GM11168 (cell line): ENCODE results near the gene IRAK2.

Experiments used
- in situ Hi-C: fragments of 300-500 bp; cut with MboI; formaldehyde crosslinking; loops from one replicate; pipeline ENCODE4 v1.12.0; 2022; ENCODE audit warnings: low sequenced_read_pairs; ENCODE audit not compliant: unreplicated experiment

The IRAK2 gene

DNA sequence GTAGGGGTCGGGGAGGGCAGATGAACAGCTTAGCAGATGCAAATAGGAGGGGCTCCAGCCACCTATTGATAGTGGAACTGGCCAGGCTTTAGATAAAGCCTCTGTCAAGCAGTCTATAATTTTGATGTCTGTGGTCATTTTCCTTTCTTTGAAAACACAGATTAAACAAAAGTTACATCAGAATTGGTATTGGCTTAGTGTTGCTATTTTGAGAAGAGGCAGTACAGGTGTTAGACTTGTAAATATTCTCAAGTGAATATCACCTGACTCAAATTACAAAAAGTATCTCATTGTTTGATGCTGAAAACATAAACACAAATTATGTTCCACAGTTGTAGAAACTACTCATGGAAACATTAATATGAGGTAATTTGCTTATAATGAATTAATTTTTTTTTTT lies 109.9 kb downstream of the IRAK2 start:
- in situ Hi-C loops = no loop called here

DNA sequence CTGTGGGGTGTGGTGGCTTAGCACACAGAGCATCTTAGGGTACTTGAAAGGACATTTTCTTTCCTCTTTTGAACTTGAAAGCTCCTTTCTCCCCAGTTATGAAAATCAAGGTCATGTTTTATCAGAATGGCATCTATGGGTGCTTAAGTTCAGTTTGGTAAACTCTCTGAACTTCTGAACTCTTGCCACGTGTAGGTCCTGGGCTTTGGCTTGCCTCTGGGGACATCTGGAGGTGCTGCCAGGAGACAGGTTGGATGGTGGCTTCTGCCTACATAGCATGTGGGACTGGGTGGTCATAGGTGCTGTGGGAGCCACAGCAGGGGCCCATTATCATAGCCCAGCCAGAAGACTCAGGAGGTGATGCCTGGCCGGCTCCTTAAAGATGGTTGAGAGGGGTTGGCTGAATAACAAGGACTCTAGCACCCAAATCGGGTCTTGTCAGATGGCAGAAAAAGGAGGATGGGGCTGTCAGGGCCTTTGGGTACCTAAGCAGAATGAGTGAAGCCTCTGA lies 112.5 kb downstream of the IRAK2 start:
- in situ Hi-C loops = no loop called here

DNA sequence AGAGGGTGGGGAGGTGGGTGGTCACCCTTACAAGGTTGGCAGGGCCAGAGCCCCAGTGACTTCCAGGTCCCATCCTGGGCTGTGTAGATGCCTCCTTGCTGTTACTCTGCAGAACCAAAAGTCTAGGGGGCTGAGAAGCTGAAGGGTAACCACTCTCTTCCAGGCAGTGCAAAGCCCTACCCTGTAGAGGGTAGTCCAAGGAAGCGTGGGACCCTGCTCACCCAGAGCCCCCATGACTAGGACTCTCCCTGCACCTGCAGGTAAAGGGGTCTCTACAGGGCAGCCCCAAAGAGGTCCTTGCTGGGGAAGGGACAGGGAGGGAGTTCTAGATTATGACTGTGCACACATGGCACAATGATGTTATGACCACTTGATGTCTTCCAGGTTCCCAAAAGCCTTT lies 113.8 kb downstream of the IRAK2 start:
- in situ Hi-C loops = no loop called here

DNA sequence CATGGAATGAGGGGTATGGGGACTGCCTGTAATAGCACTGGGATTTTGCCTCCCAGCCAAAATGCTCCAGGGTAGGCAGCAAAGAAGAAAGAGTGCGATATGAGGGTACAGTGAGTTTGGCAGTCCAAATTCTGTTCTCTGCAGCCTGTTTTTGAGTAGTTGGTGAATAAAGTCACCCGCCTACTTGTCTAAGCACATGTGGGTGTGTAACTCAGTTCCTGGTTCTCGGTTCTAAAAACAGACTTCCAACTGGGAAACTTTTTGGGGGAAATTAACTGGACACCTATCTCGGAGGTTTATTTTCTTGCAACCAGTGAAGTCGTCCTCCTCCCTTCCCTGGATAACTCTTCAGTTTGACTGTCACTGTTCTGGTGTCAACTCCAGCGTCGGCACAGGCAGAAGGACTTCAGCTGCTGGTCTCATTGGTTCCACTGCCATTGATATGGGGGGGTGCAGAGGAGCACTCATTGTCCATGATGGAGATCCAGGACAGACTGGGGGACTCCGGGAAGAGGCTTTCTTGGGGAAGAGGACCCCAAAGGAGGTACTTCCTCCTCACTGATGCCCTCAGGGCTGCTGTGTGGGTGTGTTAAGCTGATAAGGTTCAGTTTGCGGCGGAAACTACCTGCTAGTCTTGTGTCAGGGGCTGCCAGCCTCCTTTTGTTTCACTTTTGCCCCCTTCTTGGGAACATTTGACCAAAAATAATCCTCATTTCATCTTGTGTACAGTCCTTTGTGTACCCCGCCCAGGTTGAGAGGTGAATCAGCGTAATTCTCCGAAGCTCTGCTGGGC lies 114.9 kb downstream of the IRAK2 start:
- in situ Hi-C loops = no loop called here

DNA sequence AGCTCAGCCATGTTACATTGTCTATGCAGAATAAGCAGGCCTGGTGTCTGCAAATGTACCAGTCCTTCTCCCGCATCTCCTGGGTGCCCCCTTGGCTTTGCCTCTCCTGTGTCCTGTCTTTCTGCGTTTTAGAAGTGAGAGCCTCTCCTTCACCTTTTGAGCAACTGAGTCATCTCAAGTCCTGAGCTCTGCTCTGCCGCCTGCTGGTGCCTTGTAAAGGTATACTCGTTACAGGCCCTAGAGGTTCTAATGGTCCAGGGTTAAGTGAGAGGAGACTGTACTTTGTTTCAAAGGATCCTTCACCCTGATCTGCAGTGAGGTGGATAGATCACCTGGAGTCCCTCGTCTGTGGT lies 115.4 kb downstream of the IRAK2 start:
- in situ Hi-C loops = no loop called here

DNA sequence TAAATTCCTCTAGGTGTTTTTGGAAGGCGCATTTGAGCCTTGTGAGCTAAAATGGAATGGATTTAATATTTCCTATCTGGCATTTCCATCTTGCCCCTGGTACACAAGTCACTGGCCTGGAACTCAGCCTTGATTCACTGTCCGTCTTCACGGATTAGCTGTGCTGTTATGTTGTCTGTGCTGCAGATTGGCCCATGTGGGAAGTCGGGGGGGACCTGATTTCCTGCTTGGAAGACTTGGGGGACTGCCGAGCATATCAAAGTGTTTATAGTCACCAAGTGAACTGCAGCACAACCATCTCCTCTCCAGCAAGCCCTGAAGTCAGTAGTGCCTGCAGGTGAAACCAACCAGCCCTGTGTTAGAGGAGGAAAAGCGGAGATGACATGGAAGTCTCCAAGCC lies 115.9 kb downstream of the IRAK2 start:
- in situ Hi-C loops = no loop called here

DNA sequence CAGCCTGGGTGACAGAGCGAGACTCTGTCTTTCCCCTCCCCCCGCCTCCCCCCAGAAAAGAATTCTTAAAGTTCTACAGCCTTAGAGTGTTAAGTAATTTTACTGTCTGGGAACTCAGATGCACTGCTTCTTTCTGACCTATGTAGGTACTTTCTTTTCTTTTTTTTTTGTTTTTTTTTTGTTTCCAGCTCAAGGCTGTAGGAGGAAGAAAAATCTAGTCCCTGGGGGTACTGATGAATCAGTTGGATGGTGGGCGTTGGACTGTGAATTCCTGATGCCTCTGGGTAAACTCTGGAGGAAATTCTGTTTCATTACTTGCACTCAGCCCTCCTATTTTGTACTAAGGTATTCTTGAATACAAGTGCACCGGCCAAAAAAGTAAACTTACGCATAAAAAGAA lies 117.2 kb downstream of the IRAK2 start:
- in situ Hi-C loops = no loop called here

DNA sequence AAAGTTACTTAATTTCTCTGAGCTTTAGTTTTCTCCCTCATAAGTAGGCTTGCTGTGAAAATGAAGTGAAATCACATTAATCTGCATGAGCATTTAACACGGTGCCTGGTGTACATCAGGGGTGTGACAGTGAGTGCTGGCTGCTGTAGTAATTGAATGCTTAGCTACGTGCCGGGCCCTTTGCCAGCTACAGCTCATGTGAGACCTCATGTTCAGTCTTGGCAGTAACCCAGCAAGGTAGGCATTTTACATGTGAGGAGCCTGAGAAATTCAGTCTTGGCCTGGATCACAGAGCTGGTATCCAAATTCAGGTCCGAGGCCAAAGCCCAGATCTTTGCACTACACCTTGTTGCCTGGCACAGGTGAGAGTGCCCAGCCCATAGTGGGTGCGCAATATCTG lies 118.9 kb downstream of the IRAK2 start:
- in situ Hi-C loops = no loop called here

DNA sequence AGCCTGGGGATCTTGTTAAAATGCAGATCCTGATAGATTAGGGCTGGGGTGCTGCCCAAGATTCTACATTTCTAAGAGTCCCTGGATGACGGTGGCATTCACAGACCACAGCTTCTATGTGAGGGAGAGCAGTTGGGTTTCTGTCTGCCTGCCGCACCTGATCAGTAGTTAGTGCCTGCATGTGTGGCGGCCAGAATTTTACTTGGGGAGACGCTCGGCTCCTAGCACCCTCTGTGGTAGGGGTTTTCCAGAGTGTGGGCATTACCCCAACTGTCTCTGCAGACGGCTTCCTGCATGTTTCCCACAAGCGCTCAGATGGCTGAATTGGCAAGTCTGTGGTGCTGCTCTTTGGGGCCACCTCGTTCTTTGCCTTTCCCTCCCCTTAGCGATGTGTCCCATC lies 119.8 kb downstream of the IRAK2 start:
- in situ Hi-C loops = no loop called here

DNA sequence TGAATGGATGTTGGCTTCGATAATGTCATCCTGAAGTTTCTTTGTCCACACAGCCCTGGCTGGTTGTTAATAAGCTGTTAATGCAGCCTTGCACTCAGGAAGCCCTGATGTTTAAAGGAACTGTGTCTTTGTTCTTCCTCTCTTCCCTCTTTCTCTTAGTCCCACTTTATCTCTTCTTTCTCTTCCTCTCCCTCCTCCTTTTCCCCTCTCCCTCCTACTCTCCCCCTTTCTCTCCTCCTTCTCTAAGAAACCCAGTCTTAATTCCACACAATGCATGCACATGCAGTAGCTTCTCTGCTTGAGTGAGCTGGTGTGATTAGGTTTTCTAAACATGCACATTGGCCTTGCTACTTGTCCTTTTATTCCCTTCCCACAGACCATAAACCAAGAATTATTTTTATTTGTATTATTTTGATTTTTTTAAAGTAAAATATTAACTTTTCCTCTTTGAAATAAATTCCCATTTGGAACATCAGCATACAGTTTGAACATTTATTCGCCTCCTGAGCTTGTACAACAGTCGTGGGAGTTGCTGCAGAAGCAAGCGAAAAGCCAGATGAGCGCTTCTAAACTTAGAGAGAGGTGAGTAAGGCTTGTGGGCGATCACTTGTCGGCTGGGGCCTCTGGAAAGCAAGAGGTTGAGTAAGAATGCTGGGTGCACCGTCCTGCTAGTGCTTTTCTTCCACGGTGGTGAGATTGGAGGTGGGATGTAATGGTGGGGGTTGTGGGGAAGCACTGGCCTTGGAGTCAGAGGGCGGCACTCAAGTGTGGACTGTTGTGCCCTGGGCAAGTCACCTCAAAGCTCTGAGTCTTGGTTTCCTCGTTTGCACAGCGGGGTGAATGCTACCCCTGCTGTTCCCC lies 120.8 kb downstream of the IRAK2 start:
- in situ Hi-C loops = no loop called here

DNA sequence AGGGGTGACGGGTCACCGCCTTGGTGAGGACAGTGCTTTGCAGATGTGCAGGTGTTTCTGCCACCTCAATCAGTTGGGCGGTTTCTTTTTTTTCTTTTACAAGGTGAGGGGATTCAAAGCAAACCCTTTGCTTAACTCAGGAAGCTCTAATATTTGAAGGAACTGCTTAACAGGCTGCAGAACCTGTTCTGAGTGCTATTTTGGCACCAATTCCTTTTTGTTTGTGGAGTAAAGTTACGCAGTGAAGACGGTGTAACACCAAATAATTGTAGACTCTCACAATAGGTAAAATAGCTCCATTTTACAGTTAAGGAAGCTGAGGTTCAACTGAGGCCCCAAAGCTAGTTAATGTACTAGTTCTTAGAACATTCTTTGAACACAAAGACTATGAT lies 121.4 kb downstream of the IRAK2 start:
- in situ Hi-C loops = no loop called here

DNA sequence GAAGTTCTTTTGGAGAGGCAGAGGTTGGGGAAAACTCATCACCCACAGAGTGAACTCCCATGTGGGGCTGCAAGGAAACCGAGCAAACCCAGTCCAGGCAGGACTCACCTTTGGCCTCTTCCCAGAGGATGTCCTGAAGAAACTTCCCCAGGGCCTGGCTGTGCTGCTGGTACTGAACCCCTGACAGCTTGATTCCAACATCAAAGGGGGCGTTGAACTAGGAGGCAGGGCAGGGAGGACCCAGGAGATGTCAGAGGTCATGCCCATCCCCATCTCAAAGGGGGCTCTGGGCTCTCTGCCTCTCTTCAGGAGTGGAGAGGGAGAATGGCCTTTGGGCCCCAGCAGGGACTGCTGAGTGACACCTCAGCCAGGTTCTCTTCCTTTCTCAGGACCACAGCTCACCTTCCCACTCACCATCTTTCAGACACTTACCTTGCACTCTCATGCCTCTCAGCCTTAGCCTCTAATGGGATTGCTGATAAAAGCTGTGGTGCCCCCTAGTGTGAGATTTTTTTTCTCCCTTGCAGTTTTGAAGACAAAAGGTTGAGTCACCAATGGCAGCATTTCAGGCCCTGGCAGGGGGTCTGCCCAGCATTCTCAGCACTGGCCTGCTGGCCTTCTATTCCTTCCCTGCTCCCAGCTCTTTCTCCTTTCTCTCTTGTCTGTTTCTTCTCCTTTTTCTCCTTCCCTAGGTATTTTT lies 122.0 kb downstream of the IRAK2 start:
- in situ Hi-C loops = no loop called here

DNA sequence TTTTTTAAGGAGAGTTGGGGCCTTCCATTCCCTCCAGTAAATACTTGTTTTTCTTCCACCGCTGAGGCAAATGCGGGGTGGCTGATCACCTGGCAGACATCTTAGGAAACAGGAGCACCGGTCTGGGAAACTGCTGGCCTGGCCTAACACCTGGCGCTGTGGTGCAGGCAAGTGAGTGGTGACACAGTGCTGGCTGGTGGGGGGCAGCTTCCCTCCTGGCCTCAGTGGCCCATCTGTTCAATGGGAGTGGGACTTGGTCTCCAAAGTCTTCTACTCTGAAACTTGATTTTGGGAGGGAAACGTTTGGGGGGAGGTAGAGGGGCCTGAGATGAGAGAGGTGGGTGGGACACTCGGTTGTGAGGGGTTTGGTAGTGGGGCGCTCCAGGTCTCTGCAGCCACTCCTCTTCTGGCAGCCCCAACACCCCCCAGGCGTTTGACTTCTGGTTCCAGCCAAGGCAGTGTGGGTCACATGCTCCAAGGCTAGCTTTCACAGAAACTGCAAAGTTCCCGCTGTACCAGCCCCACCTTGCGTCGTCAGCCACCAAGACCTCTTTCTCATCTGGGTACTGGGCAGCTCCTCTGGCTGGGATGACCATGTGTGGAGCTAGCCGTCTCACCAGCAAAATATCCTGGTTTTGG lies 123.3 kb downstream of the IRAK2 start:
- in situ Hi-C loops = no loop called here

DNA sequence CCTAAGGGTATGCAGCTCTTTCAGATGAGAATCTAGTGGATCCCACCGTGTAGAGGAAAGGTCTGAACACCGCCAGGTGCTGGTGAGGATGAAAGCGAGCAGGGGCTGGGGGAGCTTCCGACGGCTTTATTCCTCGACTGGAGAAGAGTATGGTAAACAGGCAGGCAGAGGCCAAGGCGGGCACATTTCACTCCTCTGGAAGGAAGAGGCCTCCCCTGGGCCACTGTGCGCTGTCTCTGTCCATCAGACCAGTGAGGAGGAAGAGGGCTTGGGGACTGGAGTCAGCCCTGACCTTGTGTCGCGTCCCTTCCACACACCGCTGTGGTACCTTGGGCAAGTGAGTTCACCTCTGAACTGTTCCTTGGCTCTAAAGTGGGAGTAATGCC lies 123.8 kb downstream of the IRAK2 start:
- in situ Hi-C loops = no loop called here

DNA sequence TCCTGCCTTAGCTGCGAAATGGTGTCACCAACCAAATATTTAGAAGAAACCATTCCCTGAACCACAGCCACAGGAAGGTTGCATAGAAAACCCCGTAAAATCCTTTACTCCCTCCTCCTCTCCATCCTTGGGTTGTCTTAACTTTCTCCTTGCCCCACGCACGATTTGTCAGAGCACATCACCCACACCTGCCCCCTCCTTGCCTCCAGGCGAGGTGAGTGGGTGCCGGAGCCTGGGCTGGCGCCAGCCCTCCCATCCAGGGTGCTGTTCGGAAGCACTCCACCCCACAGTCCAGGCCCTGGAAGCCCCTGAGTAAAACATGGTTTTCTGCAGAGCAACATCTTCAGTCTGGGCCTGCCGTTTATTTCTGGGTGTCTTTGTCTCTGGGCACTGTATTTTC lies 124.4 kb downstream of the IRAK2 start:
- in situ Hi-C loops = no loop called here

DNA sequence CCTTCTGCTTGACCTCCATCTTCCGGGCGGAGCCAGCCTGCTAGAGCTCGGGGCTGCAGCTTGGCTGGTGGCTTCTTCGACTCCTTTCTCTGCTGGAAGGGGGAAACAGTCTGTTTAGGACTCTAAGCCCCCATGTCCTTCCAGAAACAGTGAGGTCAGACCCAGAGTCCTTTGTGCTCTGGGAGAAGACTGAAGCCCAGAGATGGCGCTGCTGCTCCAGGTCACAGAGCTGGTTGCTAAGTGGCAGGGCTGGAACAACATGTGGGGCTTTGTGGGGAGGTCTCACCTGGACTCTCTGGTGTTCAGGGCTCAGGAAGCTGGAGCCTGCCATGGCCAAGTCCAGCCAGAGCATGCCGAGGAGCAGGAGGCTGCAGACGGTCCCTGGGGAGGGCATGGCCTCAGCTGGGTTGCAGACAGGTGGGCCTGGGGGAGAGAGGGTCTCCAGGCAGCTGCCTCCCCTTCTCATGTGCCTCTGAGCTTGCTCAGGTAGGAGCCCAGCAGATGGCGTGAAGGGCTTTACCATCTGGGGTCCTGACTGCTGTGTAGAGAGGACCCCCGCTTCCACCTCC lies 125.2 kb downstream of the IRAK2 start:
- in situ Hi-C loops = no loop called here

DNA sequence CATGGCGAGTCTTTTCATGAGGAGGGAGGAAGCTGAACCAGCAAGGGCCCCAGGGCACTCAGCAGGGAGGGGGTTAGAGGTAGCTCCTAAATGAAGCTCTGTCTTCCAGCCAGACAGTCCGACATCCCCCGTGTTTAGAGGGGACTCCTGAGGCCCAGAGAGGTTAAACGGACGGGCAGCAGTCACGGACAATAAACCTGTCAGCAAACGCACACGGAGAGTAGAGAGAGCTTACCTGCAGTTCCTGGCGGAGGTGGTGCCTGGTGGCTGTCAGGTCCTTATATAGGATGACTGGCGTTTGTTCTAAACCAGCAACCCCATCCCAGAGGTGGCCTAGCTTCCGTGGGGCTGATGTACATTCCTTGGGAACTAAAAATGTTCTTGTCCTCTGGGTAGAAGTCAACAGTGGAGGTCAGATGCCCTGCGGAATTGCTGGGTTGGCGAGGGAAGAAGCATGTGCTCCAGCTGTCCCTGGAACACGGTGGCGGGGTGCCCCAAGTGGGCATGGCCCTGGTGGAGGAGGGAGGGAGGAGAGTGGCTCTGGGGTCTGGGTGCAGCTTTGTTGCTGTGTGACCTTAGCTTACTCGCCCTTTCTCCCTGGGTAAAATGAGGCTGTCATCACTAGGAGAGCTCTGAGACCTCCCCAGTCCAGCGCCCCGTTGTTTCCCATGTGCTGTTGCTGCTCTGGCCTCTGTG lies 125.9 kb downstream of the IRAK2 start:
- in situ Hi-C loops = no loop called here

DNA sequence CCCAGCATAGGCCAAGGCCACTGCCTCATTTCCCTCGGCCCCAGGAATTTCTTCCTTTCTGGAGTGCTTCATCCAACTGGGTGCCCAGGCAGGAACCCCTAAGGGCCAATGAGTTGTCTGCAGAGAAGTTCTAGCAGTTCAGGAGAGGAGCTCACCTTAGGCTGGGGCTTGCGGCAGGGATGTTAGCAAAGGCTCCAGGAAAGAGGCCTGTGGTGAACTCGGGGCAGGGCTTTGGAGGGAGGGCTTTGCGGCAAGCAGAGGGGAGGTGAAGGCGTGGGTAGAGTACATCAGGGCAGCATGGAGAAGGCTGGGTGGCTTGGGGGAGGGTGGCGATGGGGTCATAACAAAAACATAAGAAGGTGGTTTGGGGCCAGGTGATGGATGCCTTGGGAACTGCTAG lies 126.9 kb downstream of the IRAK2 start:
- in situ Hi-C loops = no loop called here

DNA sequence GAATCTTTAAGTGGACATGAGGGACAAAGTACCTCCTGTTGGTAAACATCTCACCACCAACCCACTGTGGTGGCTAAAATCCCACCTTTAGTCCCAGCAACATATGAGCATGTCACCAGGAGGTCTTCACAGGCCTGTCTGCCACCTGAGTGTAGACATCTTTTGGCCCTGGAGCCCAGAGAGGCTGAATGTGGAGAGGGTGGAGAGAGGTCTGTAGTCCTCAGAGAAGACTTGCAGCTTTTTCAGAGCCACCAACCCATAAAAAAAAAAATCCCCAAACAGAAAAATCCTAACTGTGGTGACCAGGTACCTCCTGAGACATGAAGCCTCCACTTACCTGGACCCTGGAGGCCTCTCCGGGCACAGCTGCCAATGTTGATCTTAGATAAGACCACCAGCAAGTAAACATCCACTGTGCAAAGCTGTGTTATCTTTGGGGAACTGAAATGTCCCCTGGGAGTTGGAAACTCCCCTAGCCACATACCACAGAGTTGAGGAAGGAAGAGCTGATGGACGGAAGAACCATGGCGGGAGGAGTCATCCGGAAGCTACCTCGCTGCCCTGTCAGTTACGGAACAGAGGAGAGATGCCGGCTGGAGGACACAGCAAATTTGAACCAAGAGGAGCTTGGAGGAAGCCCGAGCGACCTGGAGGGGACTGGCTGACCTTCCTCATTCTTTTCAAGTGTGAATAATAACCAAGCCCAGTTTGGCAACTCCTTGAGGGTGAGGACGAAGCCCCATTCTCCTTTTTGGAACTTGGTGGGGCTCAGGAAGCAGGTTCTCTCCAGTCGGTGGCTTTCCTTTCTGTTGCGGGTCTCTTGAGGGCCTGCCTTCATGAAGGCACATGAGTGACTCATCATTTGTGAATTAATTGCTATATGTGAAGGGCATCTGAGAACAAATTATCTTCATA lies 128.0 kb downstream of the IRAK2 start, which contains the start of gene GHRL:
Gene GHRL (minus strand): TSS at position 443 of the 915 bp plus-strand sequence. CDS start 2,767 bp downstream, outside the sequence.
- in situ Hi-C loops = no loop called here
